D341Med (cell line): ENCODE results near the gene SUSD2.
"Not testable (repeated sequence)": the region's sequence is repeated elsewhere in the genome, so short reads cannot be mapped to it uniquely, and the experiment has no call there.

Experiments
- DNase-seq: peaks from one replicate; pipeline ENCODE4 v3.0.0; 2012; ENCODE audit warnings: low spot score

Gene SUSD2

DNA sequence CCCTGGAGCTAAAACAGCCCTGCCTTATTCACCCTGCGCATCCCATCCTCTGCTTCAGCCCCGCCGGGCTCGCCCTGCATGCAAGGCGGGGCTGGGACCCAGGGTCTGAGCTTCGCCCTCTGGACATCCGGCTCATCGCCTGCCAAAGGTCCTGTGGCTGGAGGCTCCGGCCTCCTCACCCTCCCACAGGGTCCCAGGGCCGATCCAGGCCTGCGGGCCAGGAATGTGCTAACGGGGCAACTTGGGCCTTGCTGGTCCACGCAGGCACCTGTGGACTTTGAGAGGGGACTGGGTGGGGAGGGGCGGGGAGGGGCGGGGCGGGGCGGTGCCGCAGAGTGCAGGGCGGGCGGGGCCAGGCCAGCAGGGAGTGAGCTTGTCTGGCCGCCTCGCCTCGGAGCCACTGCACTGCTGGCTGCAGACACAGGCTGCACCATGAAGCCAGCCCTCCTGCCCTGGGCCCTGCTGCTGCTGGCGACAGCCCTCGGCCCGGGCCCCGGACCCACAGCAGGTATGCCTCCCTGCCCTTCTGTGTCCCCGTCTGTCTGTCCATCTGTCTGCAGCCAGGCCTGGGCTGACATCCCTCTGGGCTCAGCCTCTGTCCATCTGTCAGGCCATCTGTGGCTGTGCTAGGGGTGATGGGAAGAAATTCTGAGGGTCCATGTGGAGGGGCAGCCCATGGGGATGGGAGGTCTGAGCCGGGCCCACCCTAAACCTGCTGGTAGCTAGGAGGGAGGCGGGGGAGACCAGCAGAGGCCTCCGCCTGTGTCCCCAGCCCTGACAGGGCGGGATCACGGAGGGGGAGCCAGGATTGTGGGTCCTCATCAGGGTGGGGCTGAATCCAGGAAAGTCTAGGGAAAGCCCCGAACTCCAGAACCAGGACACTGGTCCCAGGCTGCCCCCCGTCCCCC lies at the start of gene SUSD2:
Gene SUSD2 (plus strand): TSS at position 400 of the 908 bp plus-strand sequence. CDS start 33 bp downstream, at position 433.
- no peak for DNase-seq

GRCh38 chr22:24133187-24133965 lies 47.9 kb upstream of the SUSD2 start:
- DNase-seq = no peak

DNA sequence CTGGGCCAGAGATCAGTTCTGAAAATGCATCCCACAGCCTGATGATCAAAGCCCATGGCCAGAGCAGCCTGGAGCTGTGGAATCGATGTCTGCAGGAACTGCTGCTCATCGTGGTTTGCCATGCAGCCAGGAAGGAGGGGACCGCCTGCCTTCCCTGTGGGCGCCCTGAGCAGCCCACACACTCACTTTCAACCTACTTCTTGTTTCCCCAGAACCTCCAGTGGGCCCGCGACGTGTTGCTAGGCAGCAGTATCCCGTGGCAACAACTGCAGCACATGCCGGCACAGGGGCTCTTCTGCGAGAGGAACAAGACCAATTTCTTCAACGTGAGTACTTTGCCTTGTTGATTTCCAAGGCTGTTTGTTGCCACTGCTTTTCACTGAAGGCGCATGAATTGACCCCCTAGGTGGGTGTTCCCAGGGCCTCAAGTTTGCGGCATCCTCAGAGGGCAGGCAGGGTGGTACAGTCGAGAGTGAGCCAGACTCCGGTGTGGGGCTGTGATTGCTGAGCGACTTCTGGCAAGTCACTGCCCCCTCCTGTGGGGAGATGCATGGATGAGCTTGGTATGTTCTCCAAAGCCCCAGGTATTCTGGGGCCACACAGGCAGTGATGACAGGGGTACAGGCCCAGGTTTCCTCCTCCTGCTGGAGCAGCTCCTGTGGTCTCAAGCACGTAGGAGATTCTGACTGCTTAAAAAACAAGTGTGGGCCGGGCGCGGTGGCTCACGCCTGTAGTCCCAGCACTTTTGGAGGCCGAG lies 47.0 kb upstream of the SUSD2 start:
- no peak for DNase-seq

- not testable (repeated sequence) for DNase-seq
Observed at GRCh38 chr22:24136533-24136932, 44.8 kb upstream of the SUSD2 start.

GRCh38 chr22:24137595-24137994 lies 43.7 kb upstream of the SUSD2 start:
- no peak for DNase-seq

GRCh38 chr22:24138649-24139420 lies 42.5 kb upstream of the SUSD2 start:
- DNase-seq = no peak

DNA sequence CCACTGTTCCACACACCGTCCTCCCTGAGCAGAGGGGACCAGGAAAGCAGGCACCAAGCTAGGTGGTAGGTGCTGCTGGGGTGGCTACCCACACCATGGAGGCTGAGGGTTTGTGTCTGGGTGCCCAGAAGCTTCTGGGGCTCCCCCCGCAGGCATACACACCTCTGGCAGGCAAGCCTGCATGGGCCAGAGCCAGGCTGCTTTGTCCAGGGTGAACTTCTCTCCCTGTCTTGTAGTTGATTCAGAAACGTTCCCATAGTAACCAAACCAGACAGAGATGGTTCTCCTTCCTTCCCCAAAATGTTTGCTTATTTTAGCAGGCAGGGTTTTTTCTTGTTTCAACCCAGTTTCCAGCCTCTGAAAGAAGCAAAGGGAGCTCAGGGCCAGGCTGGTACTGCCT lies 40.9 kb upstream of the SUSD2 start:
- DNase-seq = no peak

DNA sequence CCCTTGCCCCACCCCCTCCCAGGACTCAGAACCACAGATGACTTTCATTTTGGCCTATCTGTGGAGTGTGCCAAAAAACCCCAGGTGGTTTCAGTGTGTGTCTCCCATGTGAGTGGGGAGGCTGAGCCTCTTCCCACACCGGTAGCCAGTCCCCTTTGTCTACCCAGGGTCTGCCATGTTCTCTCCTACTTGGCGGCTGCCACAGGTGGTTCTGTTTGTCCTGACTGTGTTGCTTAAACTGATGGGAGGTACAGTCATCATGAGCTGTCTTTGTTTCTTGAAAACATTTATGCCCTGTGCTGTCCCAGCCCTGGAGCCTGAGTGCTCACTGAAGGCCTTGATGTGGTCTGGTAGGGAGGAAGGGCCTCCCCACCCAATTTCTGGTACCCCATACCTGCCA lies 39.7 kb upstream of the SUSD2 start:
- DNase-seq = no peak

GRCh38 chr22:24142241-24142640 lies 39.0 kb upstream of the SUSD2 start:
- no peak for DNase-seq

GRCh38 chr22:24142831-24143230 lies 38.5 kb upstream of the SUSD2 start:
- no peak for DNase-seq

DNA sequence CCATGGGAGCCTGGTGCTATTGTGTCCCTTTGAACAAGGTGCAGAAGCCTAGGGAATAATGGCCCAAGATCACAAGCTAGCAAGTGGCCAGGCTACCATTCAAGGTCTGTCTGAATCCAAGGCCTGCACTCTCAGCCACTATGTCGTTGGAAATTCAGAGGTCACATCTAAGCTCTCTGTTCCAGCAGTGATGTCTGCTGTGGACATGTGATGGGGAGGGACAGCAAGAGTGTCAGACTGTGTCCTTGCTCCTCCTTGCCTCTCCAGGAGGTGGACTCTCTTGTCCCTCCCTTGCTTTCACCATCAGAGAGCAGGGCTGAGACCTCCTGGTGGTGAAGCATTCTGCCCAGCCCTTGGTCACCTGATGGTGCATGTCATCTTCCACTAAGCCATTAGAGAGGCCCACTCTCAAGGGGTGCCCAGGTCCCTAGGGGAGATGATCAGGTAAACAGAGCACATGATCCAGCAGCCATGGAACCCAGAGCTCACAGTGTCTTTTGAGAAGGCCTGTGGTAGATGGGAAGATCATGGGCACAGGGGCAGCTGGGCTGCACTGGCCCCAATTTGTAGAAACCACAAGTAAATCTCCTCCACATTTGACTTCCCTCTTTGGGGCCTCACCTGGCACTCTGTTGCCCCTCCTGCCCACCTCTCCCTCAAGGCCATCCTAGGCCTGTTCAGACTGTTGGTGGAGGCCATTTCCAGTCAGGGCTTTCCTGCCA lies 37.1 kb upstream of the SUSD2 start:
- DNase-seq = no peak

DNA sequence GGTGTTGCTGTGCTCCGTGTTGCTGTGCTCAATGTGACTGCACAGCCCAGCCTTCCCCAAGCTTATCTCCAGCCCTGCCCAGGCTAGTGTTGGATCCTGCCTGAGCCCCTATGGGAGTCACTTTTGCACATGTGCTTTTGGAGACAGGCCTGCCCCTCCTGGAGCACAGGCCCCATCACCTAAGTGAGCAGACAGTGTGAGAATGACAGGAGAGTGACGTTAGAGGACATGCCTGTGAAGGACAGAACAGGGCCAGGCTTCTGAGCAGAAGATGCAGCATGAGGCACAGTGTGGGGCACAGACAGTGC lies 36.6 kb upstream of the SUSD2 start:
- no peak for DNase-seq

GRCh38 chr22:24145446-24146193 lies 35.7 kb upstream of the SUSD2 start:
- no peak for DNase-seq

DNA sequence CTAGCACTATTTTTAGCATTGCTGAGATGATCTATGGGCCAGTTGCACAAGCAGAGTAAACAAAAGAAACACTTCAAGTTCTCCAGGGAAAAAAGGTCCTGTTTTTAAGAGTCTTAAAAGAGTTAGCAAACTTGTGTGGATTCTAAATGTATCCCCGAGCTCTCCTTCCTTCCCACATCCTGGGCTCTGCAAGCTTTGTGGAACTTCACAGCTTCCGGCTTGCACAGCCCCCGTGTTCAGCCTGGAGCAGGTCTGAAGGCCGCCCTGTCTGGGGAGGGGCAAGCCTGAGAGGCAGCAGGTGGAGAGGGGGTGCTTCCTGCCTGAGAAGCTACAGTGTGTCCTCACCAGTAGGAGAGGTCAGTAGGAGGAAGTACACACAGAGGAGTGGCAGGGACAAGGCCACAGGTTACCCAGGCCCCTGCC lies 35.1 kb upstream of the SUSD2 start:
- no peak for DNase-seq

GRCh38 chr22:24146791-24147353 lies 34.4 kb upstream of the SUSD2 start:
- peak; percentile 52 for DNase-seq

DNA sequence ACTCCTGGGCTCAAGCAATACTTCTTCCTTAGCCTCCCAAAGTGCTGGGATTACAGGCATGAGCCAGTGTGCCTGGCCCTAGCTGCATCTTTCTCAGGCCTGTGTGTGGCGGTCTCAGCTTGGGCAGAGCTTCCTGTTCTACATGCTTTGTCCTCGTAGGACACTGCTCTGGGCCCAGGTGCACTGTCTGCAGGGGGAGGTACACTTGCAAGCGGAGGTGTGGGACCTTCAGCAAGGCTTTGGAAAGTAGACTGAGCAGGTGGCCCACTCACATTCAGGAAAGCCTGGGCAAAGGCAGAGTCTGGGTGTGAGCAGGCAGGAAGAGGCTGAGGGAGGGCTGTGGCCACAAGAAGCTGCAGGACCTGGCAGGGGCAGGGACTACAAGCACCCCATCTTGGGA lies 33.6 kb upstream of the SUSD2 start:
- no peak for DNase-seq

DNA sequence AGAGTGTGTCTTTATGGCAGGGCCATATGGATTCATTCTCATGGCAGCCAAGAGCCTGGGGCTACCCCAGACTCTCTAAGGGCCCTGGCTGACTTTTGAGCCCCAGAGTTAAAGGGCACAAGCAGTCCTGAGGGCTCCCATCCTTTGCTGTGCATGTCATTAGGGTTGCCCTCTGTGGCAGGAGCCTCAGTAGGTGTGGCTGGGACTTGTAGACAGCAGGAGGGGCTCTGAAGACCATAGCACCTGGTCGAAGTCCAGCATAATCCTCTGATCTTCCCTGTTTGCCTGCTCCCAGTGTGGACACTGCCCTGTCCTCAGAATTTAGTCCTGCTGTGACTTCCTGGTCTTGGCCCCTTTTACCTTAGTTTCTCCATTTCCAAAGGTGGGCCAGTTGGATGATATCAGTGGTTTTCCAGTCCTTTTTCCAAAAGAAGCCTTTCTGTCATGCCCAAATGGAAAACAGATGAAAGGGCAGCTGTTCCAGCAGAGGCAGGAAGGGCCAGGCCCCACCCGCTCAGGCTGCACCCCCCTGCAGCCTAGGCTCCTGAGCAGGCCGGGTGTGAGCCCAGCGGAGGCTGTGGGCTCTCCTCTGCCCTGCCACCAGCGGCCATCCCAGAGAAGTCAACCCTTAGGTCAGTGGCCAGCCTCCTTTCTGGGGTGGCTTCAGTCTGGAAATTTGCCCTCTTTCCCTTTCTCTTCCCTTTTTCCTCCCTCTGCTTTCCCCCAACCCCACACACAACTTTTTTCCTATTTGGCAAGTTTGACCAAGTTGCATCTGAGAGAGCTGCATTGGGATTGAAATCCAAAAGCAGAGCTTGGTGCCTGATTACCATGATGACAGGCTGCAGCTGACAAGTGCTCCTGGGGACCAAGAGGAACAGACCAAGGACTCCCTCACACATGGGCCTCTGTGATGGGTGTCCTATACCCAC lies 32.8 kb upstream of the SUSD2 start:
- no peak for DNase-seq

GRCh38 chr22:24149198-24149590 lies 32.1 kb upstream of the SUSD2 start:
- DNase-seq = no peak

DNA sequence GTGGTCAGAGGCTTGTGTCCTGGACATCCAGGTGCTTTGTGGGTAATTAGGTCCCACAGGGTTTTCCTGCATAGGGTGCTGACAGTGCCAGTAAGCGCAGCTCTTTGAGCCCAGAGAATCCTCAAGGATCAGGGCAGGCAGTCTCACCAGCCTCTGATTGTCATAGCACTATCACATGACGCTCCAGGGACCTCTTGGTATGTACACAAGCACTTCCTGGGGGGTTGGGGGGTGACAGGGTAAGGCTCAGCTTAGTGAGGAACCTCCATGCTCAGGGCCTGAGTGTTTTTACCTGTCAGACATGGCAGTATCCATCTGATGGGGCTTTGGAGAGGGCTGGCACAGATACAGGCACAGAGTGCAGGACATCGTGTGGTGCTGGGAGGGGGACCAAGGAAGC lies 27.9 kb upstream of the SUSD2 start:
- DNase-seq = no peak
